ENCODE measurements around the gene MFAP2. TPM values are rescaled to one million over a fixed set of nuclear protein-coding genes. Genes with fewer than 3 reads are reported as not detected.
A peak's percentile ranks its signal among the peaks of the same experiment; 100 is the strongest.

Gene MFAP2
- total and polyA plus RNA-seq, 11 donors, result 1.2 to 13.0 (median 2.3) TPM

GRCh38 chr1:16979475-16980327 is 719 bp downstream of the MFAP2 start:
- WGBS, 4 donors, result 16 to 17% (median 17%) methylated on average over 36 to 44 of the region's 44 CpGs
- peaks cover 0 to 28% (median 17%) of the 10 kb centered on the region in 12 donors for H3K4me1 ChIP-seq

DNA sequence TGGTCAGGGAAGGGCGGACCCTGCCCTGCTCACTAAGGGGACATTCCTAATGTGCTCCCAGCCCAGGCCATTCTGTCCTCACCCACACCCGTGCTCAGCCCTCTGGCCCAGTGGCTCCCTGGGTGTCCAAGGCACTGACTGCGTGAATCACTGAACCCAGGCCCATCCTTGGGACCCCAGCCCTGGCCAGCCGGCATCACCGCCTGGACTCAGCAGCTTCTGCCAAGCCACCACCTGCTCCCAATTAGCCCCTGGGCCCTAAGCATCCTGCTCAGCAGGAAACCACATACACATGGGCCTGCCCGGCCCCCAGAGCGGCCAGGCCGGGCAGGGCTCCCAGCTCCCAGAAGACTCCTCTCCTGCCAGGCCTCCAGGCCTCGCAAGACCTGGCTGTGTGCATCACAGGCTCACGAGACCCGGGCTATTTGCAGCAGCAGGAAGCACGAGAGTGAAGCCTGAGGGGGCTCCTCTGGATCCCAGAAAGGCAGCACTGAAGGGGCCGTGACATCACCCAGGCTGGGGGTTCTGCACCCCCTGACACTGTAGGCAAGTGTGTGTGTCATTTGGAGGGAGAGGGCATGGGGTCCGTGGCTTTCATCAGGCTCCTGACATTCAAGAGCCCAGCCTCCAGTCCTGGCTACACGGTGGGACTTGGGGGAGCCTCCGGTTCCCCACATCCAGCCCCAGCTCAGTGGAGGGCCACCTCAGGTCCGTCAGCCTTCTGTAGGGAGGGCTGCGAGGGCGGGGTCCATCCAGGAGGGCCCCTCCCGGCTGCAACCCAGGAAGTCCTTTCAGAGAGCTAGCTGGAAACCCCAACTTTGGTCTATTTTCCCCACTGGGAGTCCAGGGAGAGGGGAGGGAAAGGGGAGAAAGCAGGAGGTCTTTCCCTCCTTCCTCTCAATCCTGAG is 1.6 kb downstream of the MFAP2 start:
- 45 to 65% (median 54%) methylated on average over 12 to 20 of the region's 20 CpGs for WGBS, 4 donors
- ATAC-seq (peak in 3 of 4 donors; percentile 72 to 84 (median 73)), DNase-seq (peak; percentile 52 to 81 (median 69))
- no peaks in the 10 kb centered on the region for H3K9me3 ChIP-seq
- intact Hi-C loops (cut with DNase I), result no loop called here
- H3K36me3 ChIP-seq, result no peaks in the 10 kb centered on the region
- H3K27me3 ChIP-seq, result peaks cover 0 to 23% (median 0%) of the 10 kb centered on the region in 9 donors
- H3K4me3 ChIP-seq, result peak overlapping the region in 7 of 12 donors; percentile 40 to 65 (median 50)
- TF ChIP-seq, protein P1, sequence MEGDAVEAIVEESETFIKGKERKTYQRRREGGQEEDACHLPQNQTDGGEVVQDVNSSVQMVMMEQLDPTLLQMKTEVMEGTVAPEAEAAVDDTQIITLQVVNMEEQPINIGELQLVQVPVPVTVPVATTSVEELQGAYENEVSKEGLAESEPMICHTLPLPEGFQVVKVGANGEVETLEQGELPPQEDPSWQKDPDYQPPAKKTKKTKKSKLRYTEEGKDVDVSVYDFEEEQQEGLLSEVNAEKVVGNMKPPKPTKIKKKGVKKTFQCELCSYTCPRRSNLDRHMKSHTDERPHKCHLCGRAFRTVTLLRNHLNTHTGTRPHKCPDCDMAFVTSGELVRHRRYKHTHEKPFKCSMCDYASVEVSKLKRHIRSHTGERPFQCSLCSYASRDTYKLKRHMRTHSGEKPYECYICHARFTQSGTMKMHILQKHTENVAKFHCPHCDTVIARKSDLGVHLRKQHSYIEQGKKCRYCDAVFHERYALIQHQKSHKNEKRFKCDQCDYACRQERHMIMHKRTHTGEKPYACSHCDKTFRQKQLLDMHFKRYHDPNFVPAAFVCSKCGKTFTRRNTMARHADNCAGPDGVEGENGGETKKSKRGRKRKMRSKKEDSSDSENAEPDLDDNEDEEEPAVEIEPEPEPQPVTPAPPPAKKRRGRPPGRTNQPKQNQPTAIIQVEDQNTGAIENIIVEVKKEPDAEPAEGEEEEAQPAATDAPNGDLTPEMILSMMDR (IDR thresholded peaks at IDR 0.05), result no peak
- TF ChIP-seq POLR2A (IDR thresholded peaks at IDR 0.05), result no peak
- H3K4me1 ChIP-seq, result peaks cover 0 to 26% (median 15%) of the 10 kb centered on the region in 12 donors
- H3K27ac ChIP-seq, result peak overlapping the region in 9 of 12 donors; percentile 13 to 77 (median 52)

More at GRCh38 chr1:16979475-16980327, 719 bp downstream of the MFAP2 start:
- intact Hi-C loops (cut with DNase I), result loop anchor here in 1 of 10 donors (2.0 kb wide), 1 partner anchor 35 kb away; no protein-coding TSS in a partner anchor
- Histone ChIP-seq H3K9me3 (no peaks in the 10 kb centered on the region), H3K27ac (peak overlapping the region in 9 of 12 donors; percentile 13 to 77 (median 52)), H3K36me3 (no peaks in the 10 kb centered on the region), H3K4me3 (peak overlapping the region; percentile 2 to 65 (median 48)), H3K27me3 (peaks cover 0 to 23% (median 0%) of the 10 kb centered on the region in 9 donors)
- DNase-seq (peak in 2 of 5 donors; percentile 47 to 57), ATAC-seq (peak in 2 of 4 donors; percentile 5 to 38)
- TF ChIP-seq, protein P1 (IDR thresholded peaks at IDR 0.05), result no peak
- no peak for TF ChIP-seq POLR2A (IDR thresholded peaks at IDR 0.05)

DNA sequence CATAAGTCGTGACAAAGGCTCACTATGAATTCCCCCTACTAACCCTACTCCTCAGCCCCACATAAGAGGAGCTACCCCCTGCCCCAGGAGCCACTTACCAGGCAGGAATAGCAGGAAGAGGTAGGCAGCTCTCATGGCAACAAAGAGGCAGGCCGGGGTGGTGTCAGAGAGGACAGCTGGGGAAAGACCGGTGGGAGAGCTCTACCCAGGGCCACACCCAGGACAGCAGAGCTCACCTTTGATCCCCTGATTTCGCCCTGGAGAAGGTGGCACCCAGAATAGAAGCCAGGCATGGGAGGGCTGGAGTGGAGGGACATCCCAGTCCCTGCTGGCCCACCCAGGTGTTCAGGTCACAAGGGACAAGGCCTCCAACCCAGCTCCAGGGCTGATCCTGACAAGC is 2.3 kb downstream of the MFAP2 start:
- H3K27me3 ChIP-seq, result peaks cover 0 to 23% (median 0%) of the 10 kb centered on the region in 9 donors
- intact Hi-C loops (cut with DNase I), result no loop called here
- H3K36me3 ChIP-seq, result no peaks in the 10 kb centered on the region
- peak overlapping the region in 5 of 12 donors; percentile 46 to 77 (median 52) for H3K27ac ChIP-seq
- TF ChIP-seq, protein P1 (IDR thresholded peaks at IDR 0.05), result no peak
- no peak for TF ChIP-seq POLR2A (IDR thresholded peaks at IDR 0.05)
- ATAC-seq, result no peak
- H3K4me3 ChIP-seq, result no peak overlapping the region
- no peak for DNase-seq
- peaks cover 0 to 26% (median 15%) of the 10 kb centered on the region in 12 donors for H3K4me1 ChIP-seq
- WGBS, 4 donors, result 84 to 91% (median 88%) methylated on average over 4 of the region's 4 CpGs
- H3K9me3 ChIP-seq, result no peaks in the 10 kb centered on the region

Measured in heart left ventricle (tissue), 16 donors.